LoVo (cell line): Measurements from ENCODE around the gene ERBB2.
A peak's percentile ranks its signal among the peaks of the same experiment; 100 is the strongest.
"Not testable (repeated sequence)": the region's sequence is repeated elsewhere in the genome, so short reads cannot be mapped to it uniquely, and the experiment has no call there.

ENCODE experiments used
- DNase-seq: peaks from one replicate; pipeline ENCODE4 v3.0.0-alpha.2; 2016; ENCODE audit warnings: low spot score

The ERBB2 gene

DNA sequence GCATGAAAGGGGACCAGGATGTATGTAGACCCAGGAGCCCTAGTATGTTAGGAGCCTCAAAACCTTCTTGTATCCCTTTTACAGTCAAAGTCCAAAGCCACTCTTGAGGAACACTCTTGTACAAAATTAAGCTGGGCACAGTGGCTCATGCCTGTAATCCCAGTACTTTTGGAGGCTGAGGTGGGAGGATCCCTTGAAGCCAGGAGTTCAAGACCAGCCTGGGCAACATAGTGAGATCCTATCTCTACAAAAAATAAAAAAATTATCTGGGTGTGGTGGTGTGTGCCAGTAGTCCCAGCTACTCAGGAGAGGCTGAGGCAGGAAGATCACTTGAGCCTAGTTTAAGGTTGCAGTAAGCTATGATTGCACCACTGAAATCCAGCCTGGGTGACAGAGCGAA lies 26.1 kb downstream of the ERBB2 start:
- not testable (repeated sequence) for DNase-seq

DNA sequence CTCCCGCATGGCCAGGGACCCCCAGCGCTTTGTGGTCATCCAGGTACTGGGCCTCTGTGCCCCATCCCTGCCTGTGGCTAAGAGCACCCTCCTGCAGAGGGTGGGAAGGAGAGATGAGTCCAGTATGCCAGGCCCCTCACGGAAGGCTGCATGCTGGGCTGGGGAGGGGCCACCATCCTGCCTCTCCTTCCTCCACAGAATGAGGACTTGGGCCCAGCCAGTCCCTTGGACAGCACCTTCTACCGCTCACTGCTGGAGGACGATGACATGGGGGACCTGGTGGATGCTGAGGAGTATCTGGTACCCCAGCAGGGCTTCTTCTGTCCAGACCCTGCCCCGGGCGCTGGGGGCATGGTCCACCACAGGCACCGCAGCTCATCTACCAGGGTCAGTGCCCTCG lies 26.8 kb downstream of the ERBB2 start:
- no peak for DNase-seq

DNA sequence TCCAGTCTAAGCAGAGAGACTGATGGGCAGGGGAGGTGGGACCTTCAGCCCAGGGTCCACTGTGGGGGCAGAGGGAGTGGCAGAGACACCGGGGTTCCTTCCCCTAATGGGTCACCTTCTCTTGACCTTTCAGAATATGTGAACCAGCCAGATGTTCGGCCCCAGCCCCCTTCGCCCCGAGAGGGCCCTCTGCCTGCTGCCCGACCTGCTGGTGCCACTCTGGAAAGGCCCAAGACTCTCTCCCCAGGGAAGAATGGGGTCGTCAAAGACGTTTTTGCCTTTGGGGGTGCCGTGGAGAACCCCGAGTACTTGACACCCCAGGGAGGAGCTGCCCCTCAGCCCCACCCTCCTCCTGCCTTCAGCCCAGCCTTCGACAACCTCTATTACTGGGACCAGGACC lies 27.7 kb downstream of the ERBB2 start:
- DNase-seq = no peak

DNA sequence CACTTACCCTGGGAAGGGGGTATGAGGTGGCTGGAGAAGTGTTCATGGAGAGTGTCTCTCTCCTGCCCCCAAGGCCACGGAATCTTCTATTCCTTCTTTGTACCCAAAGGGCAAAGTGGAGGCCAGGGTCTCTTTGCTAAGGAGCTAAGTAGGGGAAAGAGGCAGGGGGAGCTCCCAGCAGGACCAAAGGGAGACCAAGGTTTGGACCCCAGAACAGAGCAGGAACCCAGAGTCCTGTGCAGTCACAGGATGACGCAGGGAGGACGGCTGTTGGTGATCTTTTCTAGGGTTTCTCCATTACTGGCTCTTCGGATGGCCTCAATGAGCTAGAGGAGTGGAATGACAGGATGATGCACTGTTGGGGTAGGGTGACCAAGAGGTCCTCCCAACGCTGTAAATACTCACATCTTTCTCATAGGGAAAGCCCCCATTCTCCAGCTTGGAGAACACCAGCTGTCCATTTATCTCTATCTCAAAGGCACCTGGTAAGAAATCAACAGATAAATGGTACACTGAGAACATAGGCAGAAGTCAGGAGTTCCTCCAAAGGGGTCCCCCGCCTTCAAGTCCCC lies 29.5 kb downstream of the ERBB2 start:
- no peak for DNase-seq

DNA sequence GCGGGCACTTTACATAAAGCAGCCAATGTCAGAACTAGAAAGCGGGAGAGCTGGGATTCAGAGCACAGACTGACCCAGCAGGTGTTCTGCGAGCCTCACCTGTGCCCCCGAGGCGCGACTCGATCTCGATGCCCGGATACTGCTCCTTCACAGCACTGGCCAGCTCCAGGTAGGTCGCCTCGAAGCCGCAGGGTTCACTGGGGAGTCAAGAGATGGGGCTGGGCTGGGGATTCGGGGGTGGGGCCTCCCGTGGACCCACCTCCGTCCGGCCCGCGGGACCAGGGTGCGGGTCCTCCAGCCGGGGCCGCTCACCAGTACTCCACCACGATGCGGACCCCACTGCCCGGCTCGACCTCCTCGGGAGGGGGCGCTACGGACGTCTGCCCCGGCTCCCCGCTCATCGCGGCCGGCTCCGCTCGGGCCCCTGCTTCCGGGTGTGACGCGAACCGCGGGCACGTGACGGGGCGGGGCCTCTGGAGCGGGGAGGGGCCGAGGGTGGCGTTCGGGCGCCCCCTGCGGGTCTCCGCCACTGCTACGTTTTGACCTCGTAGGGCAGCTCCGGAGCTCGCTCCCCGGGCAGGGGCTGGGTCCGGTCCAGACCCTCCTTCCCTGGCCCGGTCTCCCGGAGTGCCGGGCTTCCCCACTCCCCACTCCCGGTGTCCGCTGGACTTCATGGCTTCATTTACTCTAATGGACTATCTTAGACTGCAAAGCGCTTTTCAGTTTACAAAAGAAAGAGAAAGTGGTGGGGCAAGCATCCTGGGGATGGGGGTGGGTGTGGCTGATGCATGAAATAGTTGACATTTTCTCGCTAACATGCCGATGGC lies 30.4 kb downstream of the ERBB2 start, which contains the start of gene MIEN1:
MIEN1 (minus strand) TSS at position 438 of the 827 bp plus-strand sequence; CDS start at position 401, 37 bp downstream.
- peak; percentile 89 for DNase-seq

DNA sequence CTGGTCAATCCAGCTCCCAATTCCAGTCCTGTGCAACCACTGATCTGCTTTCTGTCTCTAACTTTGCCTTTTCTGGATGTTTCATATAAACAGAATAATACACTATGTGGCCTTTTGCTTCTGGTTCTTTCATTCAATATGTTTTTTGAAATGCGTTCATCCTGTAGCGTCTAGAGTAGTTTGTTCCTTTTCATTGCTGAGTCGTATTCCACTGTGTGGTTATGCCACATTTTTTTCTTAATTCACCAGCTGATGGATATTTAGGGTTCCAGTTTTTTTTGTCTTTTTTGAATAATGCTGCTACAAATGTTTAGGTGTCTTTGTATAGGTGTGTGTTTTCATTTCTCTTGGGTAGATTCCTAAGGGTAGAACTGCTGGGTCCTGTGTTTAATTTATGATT lies 32.7 kb downstream of the ERBB2 start:
- DNase-seq = no peak

DNA sequence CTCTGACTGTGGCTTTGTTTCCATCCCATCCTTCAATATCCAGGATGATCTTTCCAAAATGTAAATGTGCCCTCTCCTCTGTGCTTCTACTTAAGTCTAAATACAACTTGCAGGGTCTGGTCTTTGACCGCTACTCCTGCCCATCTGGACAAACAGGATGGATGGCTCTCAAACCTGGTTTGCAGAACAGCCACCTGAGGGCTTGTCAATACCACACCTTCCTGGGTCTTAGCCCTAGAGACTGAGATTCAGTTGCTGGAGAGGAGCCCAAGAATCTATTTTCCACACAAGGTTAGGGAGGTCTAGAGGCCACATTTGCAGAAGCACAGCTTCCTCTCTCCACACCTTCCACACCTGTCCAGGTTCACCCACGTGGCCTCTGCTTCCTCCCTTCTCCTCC lies 36.0 kb downstream of the ERBB2 start:
- DNase-seq = no peak

DNA sequence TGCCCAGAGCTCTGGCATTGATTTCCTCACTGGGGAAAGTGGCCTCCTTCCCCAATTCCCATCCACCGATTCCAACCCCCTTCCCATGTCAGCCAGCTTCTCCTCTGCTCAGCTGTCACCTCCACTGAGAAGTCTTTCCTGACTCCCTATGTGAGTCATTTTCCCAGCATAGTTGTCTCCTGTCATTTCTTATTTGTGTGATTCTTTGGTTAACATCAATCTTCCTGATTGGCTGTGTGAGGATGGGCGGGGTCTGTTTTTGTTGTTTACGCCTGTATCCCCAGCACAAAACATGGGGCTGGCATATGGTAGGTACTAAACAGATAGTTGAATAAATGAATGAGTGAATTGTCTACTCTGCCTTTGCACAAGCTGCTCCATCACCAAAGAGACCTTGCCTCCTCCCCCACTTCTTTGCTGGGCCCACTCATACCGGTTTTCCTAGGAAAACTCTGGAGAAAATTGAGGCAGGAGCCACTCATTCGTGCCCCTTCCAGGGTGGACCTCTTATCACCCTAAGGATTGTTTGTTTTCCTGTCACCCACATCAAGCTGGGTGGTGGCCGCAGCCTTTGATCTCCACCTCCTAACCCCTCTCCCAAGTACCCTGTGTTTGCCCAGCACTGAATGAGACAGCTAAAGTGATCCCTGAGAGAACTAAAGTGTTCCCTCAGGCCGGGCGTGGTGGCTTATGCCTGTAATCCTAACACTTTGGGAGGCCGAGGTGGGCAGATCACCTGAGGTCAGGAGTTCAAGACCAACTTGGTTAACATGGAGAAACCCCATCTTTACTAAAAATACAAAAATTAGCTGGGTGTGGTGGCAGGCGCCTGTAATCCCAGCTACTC lies 36.7 kb downstream of the ERBB2 start:
- DNase-seq = peak; percentile 46

DNA sequence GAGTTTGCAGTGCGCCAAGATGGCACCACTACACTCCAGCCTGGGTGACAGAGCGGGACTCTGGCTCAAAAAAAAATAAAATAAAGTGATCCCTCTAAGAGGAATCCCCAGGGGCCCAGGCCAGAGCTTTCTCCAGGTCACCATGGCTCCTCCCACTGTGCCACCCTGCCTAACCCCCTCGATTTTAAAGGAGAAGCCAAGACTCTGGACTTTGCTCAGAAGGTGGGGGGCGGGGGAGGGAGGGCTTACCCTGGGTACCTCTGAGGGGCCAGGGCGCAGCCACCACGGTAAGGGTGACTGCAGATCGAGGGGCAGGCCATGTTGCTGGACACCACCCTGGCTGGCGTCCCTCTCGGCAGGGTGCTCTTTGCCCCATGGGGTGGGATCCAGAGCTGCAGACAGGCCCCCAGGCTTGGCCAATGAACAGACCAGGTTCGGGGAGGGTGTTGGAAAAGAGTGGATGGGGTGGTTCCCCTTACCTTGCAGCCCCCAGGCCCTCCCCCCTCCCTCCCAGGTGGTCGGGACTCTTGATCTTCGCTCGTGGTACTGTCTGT lies 37.4 kb downstream of the ERBB2 start:
- no peak for DNase-seq

DNA sequence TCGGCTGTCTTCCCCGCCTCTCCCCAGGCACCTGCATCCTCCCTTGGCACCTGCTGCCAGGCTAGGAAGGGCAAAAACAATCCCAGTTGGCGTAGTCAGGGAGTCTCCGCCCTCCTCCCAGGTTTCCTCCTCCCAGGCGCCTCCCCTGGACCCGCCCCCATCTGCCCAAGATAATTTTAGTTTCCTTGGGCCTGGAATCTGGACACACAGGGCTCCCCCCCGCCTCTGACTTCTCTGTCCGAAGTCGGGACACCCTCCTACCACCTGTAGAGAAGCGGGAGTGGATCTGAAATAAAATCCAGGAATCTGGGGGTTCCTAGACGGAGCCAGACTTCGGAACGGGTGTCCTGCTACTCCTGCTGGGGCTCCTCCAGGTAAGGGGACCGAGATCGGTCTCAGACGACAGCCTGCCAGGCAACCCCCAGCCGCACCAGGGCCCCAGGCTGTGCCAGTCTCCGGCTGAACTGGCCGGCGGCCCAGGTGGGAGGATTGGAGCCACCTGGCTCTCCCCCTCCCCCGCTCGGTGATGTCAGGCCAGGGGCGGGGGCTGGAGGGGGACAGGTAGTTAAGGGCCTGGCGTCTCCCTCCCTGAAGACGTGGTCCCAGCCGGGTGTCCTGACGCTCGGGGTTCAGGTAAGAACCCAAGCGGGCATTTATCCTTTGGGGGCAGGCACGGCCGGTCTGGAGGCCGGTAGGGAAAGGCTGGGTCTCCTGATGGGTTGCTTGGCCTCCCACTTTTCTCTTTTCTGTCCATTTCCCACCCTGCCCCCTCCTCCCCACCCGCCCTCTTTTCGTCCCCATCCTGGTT lies 38.1 kb downstream of the ERBB2 start, which contains the start of gene GRB7:
GRB7 (plus strand) TSS at position 179 of the 808 bp plus-strand sequence. CDS start 4,364 bp downstream, outside the sequence.
- DNase-seq = peak; percentile 88

DNA sequence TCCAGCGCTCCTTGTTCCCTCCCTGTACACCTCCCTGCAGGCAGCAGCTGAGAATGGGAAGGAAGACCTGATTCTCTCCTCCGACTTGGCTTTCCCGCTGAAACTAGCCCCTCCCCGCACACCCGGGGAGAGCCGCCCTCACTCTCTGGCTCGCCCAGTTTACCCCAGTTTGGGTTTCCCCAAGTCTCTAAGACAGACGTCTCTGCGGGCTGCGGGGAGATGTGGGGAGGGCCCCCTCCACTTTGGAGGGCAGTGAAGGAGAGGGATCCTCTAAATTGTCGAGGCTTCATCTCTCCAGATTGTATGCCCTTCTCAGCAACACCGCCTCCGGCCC lies 38.7 kb downstream of the ERBB2 start:
- DNase-seq = no peak

DNA sequence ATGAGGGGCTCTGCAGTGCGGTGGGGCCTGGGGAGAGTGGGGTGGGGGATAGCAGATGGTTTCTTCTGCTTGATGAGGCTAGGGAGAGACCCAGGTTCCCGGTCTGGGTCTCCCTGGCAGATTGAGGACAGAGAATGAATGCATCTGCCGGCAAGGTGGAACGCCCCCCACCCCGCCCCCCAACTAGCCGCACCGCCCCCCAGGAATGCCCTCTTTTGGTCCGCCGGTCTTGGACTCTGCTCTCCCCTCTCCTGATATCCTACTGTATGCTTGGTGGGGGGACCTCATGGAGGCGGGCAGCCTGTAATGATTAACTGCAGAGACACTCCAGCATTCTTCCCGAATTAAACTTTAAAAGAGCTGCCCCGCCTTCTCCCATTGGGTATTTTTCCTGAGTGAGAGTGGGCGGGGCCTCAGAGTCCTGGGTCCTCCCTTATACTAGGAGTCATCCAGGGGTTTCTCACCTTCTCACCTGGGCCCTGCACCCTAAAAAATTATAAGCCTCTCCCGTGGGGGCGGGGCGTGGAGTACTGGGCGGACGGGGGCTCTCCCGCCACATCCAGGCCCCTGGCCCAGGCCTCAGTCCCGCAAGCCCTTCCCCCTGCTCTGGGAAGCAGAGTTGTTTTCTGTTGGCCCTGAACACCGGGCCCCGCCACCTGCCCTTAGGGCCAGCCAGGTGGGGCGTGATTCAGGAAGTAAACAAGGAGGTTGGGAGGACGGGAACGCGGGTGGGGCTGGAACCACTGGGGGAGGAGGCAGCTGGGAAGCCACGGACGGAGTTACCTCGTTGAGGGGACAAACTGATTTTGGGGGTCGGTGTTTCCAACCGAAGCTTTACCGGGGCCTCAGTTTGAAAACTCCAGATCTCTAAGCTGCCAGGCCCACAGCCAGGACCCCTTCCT lies 39.4 kb downstream of the ERBB2 start:
- peak; percentile 93 for DNase-seq

DNA sequence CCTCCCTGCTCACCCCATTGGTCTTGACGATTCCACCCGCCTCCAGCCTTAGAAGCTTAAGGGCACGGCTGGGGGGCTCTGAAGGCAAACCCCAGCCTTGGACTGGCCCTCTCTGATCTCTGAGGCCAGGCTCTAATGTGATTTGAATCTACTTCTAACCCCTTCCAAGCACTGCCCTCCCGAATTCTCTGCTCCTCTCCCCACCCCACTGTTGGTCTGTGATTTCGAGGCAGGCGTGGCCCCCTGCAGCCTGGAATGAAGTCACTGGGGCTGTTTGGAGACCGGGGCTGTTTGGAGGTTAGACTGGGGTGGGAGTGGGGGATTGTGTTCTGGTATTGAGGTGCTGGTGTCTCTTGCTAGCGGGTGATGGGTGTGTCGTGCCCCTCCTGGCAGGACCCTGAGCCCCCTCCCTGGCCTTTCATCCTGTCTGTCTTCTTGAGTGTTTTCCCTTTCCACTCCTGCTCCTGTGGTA lies 40.1 kb downstream of the ERBB2 start:
- peak; percentile 36 for DNase-seq

DNA sequence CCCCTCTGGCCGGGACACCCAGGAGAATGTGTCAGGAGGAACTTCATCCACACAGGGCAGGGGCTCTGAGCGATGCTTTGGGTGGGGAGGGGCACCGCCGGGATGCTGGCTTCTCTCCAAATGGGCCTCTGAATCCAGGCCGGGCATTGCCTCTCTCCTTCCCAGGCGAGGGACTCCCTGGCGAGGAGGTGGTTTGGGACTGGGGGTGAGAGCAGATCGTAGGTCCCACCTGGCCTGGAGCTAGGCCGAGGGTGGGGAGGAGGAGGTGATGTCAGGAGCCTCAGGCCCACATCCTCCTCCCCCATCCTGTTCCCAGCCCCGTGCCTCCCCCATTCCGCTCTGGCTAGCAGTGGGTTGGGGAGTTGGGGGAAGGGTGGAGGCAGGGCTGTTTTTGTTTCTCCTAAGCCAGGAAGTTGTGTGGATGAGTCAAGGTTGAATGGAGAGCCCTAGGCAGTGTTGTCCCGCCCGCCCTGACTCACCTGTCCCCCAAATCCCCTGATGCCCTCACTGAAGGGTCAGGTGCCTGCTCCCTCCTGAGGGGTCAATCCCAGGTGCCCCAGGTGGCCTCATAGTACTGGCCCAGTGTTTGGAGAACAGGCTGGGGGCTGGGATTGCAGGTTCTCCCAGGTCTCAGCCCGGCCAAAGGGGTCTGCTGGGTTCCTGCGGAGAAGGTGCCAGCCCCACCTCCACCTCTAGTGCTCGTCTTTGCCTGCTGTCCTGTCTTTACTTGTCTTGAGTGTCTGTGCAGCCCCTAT lies 40.7 kb downstream of the ERBB2 start:
- DNase-seq = peak; percentile 68

DNA sequence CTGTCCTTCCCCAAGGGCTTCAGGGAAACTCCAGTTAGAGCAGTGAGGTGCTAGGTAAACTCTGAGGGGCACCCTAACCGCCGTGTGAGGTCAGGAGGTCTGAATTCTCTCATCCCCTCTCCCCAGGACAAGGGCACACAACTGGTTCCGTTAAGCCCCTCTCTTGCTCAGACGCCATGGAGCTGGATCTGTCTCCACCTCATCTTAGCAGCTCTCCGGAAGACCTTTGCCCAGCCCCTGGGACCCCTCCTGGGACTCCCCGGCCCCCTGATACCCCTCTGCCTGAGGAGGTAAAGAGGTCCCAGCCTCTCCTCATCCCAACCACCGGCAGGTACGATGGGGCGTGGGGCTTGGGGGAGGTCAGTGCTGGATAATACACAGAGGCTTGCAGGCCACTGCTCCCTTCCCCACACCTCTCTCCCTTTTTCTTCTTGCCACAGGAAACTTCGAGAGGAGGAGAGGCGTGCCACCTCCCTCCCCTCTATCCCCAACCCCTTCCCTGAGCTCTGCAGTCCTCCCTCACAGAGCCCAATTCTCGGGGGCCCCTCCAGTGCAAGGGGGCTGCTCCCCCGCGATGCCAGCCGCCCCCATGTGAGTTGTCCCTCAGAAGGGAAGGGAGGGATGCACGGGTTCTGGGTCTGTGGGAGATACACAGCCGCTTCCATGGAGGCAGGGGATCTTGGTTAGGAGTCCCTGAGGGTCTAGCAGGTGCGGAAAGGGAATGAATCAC lies 42.4 kb downstream of the ERBB2 start:
- DNase-seq = no peak

DNA sequence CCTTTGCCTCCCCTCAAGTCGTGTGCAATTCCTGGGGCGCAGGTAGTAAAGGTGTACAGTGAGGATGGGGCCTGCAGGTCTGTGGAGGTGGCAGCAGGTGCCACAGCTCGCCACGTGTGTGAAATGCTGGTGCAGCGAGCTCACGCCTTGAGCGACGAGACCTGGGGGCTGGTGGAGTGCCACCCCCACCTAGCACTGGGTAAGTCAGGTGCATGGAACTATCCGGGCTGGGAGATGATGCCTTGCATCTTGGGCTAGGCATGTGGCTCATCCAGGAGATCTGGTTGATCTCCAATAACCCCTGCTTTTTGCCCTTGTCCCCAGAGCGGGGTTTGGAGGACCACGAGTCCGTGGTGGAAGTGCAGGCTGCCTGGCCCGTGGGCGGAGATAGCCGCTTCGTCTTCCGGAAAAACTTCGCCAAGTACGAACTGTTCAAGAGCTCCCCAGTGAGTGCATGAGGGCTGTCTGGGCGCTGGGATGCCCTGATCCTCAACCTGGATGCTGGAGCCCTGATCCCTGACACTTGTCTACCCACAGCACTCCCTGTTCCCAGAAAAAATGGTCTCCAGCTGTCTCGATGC lies 43.1 kb downstream of the ERBB2 start:
- DNase-seq = no peak

DNA sequence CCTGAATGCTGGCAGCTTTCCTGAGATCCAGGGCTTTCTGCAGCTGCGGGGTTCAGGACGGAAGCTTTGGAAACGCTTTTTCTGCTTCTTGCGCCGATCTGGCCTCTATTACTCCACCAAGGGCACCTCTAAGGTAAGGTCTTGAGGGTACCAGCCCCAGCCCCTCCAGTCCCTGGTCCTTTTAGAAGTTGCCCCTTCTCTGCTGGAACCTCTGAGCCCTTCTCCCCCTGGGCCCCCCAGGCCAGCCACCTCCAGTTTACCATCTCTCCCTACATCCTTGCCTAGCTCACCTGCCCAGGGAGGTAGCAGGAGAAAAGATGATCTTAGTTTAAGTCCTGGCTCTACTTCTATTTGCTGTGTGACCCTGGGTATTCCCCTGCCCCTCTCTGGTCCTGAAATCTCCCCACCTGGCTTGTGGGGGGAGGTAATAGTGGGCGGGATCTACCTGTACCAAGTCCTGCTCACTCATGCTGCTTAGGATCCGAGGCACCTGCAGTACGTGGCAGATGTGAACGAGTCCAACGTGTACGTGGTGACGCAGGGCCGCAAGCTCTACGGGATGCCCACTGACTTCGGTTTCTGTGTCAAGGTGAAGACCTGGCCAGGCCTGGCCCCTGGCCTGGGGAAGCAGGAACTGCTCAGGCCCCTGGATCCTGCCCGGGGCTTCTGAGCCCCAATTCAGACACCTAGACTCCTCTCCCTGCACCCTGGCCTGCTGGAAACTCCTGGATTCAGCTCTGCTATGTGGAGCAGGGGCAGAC lies 44.4 kb downstream of the ERBB2 start:
- DNase-seq = no peak

DNA sequence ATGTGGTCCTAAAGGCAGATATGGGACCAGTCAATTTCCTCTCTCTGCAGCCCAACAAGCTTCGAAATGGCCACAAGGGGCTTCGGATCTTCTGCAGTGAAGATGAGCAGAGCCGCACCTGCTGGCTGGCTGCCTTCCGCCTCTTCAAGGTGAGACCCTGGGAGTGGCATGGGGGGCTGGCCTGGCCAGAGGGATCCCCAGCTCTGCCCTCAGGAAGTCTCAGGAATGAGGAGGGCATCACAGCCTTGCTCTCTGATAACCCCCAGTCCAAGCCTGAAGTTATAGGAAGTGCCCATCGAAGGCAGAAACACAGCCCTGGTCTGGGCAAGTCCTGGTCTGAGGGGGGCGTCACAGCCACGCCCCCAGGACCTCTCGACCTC lies 45.0 kb downstream of the ERBB2 start:
- DNase-seq = no peak
